ENCODE data around the gene ACCS.

- TF ChIP-seq CTCF (IDR thresholded peaks at IDR 0.05) (no peak), POLR2A (IDR thresholded peaks at IDR 0.05) (no peak)
These were observed 60.2 kb downstream of the ACCS start for GRCh38 chr11:44126304-44126703.

Data from testis (tissue), 2 donors.